GM04504 (cell line): Measurements from ENCODE around the gene HOXA7.

Experiments
- DNase-seq: peaks from one replicate; pipeline ENCODE4 v3.0.0-alpha.2; 2012; ENCODE audit warnings: low read depth

Gene HOXA7

DNA sequence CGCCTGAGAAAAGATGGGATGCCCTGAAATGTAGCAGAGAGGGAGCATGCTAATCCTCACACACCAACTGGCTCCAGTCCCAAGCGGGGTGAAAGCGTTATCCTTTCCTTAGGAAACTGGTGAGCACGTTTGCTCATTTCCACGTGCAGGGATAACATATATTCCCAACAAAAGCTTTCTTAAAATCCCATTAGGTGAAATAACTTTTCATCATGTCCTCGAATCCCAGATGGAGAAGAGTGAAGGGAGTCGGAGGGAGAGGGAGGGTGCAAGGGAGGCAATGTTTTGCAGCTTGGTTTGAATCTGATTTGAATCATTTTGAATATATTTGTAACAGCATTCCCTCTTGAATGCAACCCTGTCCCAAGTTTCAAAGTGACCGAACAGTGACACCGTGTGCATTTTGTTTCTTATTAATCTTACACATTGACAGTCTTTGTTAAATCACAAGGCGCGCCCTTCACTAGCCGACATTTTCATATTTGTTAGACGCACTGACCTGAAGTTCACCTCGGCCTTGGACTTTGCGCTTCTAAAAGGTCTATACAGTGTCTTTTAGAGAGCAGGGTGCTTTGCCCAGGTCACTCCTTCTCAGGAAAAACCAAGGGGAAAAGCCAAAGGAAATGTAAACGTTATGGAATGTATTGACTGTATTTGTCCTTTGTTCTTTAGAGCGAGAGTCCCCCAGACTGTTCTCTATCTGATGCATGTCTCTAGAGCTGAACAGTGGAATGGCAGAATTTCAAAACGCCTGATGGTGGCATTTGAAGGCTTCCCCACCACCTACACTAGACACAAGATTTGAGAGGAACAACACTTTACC is 22.9 kb downstream of the HOXA7 start:
- no peak for DNase-seq

- no peak for DNase-seq
Measured at GRCh38 chr7:27132978-27133377, 23.5 kb downstream of the HOXA7 start.

DNA sequence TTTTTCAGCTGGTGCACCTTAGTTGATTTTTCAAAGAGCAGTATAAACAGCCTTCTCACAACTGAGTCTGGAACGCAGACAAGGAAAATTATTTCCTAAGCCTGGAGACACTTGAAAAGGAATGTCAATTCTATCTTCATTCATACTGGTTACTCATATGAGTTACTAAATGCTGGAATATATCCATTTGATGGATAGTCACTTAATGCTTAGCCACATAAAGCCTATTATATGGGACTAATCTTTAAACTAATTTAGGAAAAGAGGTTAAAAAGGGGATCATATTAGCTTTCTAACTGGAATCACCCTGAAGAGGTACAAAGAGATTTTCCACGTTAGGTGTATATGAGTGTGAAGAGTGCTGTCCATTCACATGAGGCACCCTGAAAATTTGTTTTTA is 24.3 kb downstream of the HOXA7 start:
- DNase-seq = no peak

- no peak for DNase-seq
Measured at GRCh38 chr7:27131390-27131819, 25.1 kb downstream of the HOXA7 start.

DNA sequence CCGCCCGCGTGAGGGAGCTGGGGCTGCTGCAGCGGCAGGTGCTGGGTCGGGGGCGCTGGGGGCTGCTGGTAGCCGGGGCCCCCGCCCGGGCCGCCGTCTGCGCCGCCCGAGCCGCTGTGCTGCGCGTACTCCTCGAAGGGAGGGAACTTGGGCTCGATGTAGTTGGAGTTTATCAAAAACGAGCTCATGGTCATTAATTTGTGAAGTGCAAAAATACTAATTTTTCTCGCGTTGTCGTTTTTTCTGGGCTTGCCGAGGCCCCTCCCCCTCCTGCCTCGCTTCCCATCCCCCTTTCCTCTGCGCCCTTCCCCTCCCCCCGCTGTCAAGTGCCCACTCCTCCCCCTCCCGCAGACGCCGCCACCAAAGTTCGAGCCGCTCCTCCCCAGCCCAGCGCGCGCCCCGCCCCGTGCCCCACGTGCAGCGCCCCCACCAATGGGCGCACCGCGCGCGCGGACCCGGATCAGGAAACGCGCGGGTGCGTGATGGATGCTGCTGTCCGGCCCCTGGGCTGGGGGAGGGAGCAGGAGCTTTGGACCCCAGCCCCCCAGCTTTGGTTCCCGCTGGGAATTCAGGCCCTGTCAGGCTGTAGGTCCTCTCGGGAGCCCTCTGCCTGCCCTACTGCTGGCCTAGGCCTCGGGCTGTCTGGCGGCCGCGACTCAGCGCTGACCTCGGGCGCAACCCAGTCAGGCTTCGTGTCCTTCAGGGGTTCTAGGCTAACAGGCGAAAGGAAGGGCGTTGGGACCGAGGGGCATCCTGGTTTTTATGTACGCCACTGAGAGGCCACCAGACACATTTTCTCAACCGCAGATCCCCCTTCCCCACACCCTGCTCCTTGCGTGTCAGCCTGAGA is 25.7 kb downstream of the HOXA7 start, which contains the start of gene HOXA4:
TSS of gene HOXA4 (minus strand) at position 218 of the 850 bp plus-strand sequence. CDS start at position 194, 24 bp downstream.
- no peak for DNase-seq

DNA sequence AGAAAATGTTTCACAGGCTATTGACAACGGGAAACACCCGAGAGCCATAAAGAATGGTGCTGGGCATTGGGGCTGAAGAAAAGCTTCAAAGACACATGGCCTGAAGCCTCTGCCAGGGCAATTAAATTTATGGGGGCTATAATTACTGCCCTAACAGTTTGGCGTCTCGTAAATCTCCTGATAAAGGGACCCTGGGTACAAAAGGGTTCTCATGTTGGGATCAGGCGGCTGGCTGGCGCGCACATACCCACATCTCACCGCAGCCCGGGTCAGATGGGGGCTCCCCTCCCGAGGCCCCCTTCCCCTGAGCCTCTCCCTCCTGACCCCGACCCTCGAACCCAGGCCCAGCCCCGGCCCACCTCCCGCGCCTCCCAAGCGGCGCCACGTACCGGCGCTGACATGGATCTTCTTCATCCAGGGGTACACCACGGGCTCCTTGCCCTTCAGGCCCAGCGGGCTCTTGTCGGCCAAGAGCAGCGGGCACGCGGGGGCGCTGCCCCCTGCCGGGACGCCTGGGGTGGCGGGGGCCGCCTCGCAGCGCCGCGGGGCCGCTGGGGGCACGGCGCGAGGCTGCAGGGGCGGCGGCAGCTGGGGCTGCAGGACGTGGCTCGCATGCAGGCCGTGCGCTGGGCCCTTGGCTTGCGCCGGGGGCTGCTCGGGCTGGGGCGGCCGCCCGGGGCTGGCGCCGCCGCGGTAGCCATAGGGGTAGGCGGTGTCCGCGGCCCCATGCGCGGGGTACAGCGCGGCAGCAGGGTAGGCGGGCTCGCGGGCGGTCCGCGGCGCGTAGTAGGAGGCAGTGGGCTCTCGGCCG is 26.5 kb downstream of the HOXA7 start:
- DNase-seq = no peak

- DNase-seq = no peak
Measured at GRCh38 chr7:27128776-27129728, 27.4 kb downstream of the HOXA7 start.

DNA sequence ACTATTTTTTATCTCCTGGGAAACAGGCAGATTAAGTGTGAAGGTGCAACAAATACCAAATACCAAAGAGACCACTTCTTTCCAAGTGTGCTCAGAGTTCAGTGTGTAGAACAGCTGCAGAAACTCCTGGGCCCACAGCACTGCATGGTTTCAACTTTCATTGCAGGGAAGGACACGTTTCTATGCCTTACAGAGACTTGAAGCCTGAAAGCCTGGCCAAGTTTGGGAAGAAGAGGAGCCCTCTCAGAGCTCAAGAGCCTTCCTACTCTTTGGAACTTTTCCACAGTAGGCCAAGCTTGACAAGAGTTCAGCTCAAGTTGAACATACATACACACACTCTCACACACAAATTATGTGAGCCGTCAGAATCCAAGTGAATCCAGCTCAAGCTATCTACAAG is 28.4 kb downstream of the HOXA7 start:
- DNase-seq = no peak

DNA sequence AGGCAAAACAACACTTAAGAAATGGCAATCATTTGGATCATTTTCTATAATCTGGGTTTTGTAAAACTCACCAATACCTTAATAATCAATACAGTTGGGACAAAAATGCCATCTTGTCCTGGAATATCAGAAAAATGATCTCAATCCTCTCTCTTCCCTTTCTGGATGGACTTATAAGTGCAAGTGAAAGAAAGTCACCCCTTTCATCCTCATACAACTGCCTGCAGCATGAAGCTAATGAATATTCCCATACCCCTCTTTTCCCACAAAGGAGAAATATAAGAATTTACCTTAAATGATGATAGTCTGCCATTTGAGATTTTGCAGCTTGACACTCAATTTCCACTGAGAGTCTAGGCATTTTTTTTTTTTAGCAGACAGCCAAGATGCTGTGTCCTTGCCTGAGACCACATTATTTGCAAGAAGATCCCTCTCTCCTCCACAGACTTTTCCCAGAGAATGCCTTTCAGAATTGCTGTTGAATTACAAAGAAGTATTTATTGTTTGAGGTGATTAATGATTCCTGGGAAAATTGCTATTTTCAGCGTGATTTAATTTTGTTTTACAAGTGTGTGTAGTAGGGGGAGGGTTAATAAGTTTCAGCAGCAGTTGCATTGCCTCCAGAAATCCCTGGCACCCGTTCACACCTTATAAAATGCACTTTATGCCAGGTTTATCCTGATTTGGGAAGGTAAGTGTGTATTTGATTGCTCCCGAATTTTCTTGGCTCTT is 29.7 kb downstream of the HOXA7 start:
- DNase-seq = no peak

- DNase-seq = no peak
Measured at GRCh38 chr7:27125986-27126394, 30.5 kb downstream of the HOXA7 start.

DNA sequence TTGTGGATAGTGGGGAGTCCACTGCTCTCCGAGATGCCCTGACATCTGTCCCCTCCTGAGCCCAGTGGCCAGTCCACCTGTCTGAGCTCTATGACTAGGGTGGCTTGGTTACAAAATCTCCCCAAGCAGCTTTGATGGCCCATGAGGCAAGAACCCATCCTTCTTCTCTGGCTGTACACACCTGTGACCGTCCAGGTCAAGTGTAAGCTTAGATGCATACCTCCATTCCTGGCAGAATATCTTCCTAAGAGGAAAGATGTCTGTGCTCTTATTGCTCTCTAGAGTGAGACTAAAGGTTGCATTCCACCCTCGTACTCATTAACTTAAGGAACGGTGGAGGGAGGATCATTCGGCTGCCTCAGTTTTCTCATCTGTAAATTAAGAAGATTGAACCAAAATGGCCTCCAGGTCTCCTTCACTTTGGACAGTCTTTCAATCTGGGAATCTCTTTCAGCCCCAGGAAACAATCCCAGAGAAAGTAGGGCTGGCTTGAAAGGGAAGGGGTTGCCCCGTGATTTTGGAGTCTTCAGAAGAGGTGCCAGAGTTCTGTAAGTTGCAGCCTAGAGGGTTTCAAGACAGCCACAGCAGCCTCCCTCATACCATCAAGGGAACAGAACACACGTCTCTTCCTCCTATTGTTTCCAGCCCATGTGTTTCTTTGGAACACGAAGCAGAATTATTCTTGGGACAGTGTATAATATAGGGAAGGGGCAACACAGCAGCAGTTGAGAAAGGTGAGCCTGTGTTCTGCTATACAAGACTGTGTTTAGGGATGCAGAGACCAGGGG is 31.4 kb downstream of the HOXA7 start:
- DNase-seq = no peak

- DNase-seq = no peak
Measured at GRCh38 chr7:27124096-27124901, 32.2 kb downstream of the HOXA7 start.

GRCh38 chr7:27123477-27124053 is 32.9 kb downstream of the HOXA7 start:
- DNase-seq = no peak

- no peak for DNase-seq
Measured at GRCh38 chr7:27123007-27123476, 33.4 kb downstream of the HOXA7 start.

DNA sequence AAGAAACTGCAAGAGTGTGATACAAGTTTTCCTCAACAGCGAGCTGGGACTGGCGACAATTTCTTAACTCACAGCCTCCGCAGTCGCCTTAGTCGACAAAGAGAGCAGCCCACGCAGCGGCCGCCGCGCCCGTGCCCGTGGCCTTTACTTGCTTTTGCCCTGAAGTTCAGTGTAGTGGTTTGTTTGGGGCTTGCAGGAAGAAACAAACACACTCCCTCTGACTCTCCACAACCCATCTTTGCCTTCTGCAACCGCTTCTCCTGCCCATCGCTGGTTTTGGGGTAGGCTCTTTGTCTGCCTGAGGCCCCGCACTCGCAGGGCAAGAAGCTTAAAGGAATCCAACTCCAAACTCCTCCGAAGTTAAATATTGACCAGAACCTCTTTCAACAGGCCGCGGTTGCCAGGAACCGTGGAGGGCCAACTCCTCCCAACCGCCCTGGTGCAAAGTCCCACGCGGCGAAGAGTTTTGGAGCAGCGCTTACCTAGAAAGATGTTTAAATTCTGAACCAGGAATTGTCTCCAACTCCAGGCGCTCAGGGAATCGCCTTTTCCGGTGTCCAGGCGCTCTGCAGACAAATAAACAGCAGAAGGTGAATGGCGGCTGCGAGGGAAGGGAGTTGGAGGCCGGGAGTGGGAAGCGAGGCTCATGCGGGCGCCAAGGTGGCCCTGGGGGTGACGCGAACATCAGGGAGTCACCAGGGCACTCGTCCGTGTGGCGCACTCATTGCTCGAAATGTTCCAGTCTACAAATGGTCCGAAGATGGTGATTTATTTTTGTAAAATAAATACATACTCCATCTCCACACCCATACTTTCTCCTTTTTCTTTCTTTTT is 34.2 kb downstream of the HOXA7 start:
- no peak for DNase-seq

DNA sequence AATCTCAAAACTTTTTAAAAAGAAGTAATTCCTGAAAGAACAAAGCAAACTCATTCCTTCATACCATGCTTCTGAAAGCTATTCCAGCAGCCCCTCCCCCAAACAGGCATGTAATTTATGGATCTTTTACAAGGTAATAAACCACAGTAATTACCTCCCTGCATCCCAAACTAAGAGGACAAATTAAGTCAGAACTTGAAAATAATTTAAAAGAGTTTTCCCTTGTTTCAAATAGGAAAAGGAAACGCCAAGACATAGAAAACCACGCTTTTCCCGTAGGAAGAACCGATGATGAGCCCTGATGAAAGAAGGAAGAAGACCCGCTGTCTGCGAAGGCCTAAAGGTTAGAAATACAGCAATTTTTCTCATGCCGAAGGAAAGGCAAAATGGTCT is 34.8 kb downstream of the HOXA7 start:
- DNase-seq = no peak

GRCh38 chr7:27119412-27119911 is 37.0 kb downstream of the HOXA7 start:
- DNase-seq = no peak
